Measurements from ENCODE around the gene AHCTF1.
"Not testable (repeated sequence)": the region's sequence is repeated elsewhere in the genome, so short reads cannot be mapped to it uniquely, and the experiment has no call there.

AHCTF1 gene

DNA sequence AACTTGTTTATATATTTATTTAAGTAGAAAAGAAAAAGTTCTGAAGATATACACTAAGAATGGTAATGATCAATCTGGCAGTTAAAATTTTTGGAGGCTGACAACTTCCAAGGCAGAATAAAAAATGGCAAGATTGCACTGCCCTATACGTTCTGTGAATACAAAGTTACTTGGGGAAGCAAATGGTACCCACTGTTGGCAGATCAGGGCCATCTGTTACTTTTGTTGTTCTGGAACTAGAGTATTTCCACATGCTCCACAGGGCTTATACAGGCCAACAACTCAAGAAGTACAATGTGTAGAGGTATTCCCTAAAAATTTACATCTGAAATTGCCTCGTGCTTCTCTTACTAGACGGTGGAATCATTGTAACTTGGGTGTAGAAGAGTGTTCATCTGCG is 53.2 kb downstream of the AHCTF1 start:
- no peaks in the 10 kb centered on the region for H3K9me3 ChIP-seq (ENCODE audit: control insufficient read depth, low read length)
- peaks cover 68% of the 10 kb centered on the region for H3K36me3 ChIP-seq (ENCODE audit: control insufficient read depth, insufficient read depth, low read length)
- no peak overlapping the region for H3K27ac ChIP-seq (ENCODE audit: low read depth, low read length, severe bottlenecking)
- peaks cover 4% of the 10 kb centered on the region for H3K4me1 ChIP-seq (ENCODE audit: control insufficient read depth, insufficient read depth, low read length, poor library complexity, severe bottlenecking)
- no peak overlapping the region for H3K4me3 ChIP-seq (ENCODE audit: extremely low read depth, insufficient read depth, low read length, poor library complexity, severe bottlenecking)
- WGBS, 2 experiments (ENCODE audit: insufficient coverage in 2 of 2): 100% methylated on average over 1 of the region's 4 CpGs

- no peak overlapping the region for H3K4me3 ChIP-seq (ENCODE audit: extremely low read depth, insufficient read depth, low read length, poor library complexity, severe bottlenecking)
- no peaks in the 10 kb centered on the region for H3K9me3 ChIP-seq (ENCODE audit: control insufficient read depth, low read length)
- peaks cover 74% of the 10 kb centered on the region for H3K36me3 ChIP-seq (ENCODE audit: control insufficient read depth, insufficient read depth, low read length)
- H3K4me1 ChIP-seq (ENCODE audit: control insufficient read depth, insufficient read depth, low read length, poor library complexity, severe bottlenecking): peaks cover 4% of the 10 kb centered on the region
- WGBS, 2 experiments (ENCODE audit: insufficient coverage in 2 of 2): 100% methylated on average over 2 to 3 of the region's 3 CpGs
- no peak overlapping the region for H3K27ac ChIP-seq (ENCODE audit: low read depth, low read length, severe bottlenecking)
These were observed 55.3 kb downstream of the AHCTF1 start for GRCh38 chr1:246876431-246876830.

- no peak overlapping the region for H3K4me3 ChIP-seq (ENCODE audit: extremely low read depth, insufficient read depth, low read length, poor library complexity, severe bottlenecking)
- H3K9me3 ChIP-seq (ENCODE audit: control insufficient read depth, low read length): no peaks in the 10 kb centered on the region
- H3K4me1 ChIP-seq (ENCODE audit: control insufficient read depth, insufficient read depth, low read length, poor library complexity, severe bottlenecking): peaks cover 4% of the 10 kb centered on the region
- peaks cover 85% of the 10 kb centered on the region for H3K36me3 ChIP-seq (ENCODE audit: control insufficient read depth, insufficient read depth, low read length)
- 85 to 97% methylated on average over 3 to 4 of the region's 8 CpGs for WGBS, 2 experiments (ENCODE audit: insufficient coverage in 2 of 2)
- H3K27ac ChIP-seq (ENCODE audit: low read depth, low read length, severe bottlenecking): no peak overlapping the region
These were observed 56.4 kb downstream of the AHCTF1 start for GRCh38 chr1:246875041-246876026.

DNA sequence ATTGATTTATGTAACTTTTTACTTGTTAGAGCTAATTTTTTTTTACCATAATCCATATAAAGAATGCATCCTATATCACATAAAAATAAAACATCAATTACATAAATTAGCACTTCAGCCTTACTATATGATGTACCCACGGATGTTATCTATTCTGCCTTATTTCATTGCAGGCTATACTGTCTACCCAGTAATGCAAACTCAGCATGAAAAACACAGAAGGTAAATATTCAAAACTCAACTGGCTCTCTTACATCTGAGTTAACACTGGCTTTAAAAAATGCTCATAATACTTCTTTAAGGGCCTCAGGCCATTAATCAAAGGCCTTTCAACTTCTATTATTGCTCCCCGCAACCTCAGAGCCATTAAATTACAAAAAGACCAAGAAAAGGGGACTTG is 65.8 kb downstream of the AHCTF1 start:
- no peak overlapping the region for H3K4me3 ChIP-seq (ENCODE audit: extremely low read depth, insufficient read depth, low read length, poor library complexity, severe bottlenecking)
- peaks cover 69% of the 10 kb centered on the region for H3K36me3 ChIP-seq (ENCODE audit: control insufficient read depth, insufficient read depth, low read length)
- H3K27ac ChIP-seq (ENCODE audit: low read depth, low read length, severe bottlenecking): no peak overlapping the region
- H3K4me1 ChIP-seq (ENCODE audit: control insufficient read depth, insufficient read depth, low read length, poor library complexity, severe bottlenecking): no peaks in the 10 kb centered on the region
- H3K9me3 ChIP-seq (ENCODE audit: control insufficient read depth, low read length): no peaks in the 10 kb centered on the region
- WGBS, 2 experiments (ENCODE audit: insufficient coverage in 2 of 2): 75 to 80% methylated on average over 1 of the region's 2 CpGs

DNA sequence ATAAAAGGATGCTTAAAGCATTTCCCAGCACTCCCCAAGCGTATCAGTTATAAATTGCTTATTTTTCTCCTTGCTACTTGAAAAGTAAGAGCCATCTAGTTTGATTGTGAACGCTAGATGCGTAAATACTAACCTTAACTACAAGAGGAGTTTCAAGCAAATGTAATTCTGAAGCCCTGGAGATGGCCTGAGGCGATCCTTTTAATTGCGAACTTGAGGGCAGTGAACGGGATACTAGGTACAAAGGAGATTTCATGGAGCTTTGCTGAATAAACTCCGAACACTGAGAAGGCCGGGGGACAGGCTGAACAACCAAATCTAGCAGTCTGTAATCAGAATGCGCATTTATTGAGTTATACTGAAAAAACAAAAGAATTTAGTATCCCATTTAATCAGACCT is 68.0 kb downstream of the AHCTF1 start:
- H3K36me3 ChIP-seq (ENCODE audit: control insufficient read depth, insufficient read depth, low read length): peaks cover 69% of the 10 kb centered on the region
- WGBS, 2 experiments (ENCODE audit: insufficient coverage in 2 of 2): 93% methylated on average over 2 of the region's 9 CpGs; no CpG with 5 or more reads in 1 of the 2 experiments
- not testable (repeated sequence) for H3K27ac ChIP-seq (ENCODE audit: low read depth, low read length, severe bottlenecking); H3K4me3 ChIP-seq (ENCODE audit: extremely low read depth, insufficient read depth, low read length, poor library complexity, severe bottlenecking); H3K4me1 ChIP-seq (ENCODE audit: control insufficient read depth, insufficient read depth, low read length, poor library complexity, severe bottlenecking); H3K9me3 ChIP-seq (ENCODE audit: control insufficient read depth, low read length)

DNA sequence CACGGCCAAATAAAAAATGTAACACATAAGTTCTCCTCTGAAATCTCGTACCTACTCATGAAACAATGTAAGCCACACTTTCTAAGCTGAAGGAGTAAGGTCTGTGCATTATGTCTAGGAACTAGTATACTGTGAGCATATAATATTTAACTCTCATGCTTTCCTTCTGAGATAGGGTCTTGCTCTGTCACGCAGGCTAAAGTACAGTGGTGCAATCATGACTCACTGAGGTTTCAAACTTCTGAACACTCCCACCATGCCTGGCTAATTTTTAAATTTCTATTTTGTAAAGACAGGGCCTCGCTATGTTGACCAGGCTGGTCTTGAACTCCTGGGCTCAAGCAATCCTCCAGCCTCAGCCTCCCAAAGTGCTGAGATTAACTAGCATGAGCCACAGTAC is 71.3 kb downstream of the AHCTF1 start:
- Histone ChIP-seq H3K4me3 (ENCODE audit: extremely low read depth, insufficient read depth, low read length, poor library complexity, severe bottlenecking) (no peak overlapping the region), H3K27ac (ENCODE audit: low read depth, low read length, severe bottlenecking) (no peak overlapping the region), H3K9me3 (ENCODE audit: control insufficient read depth, low read length) (no peaks in the 10 kb centered on the region), H3K4me1 (ENCODE audit: control insufficient read depth, insufficient read depth, low read length, poor library complexity, severe bottlenecking) (no peaks in the 10 kb centered on the region), H3K36me3 (ENCODE audit: control insufficient read depth, insufficient read depth, low read length) (peaks cover 85% of the 10 kb centered on the region)
- WGBS, 2 experiments (ENCODE audit: insufficient coverage in 2 of 2): 86 to 100% methylated on average over 1 to 2 of the region's 4 CpGs

- H3K9me3 ChIP-seq (ENCODE audit: control insufficient read depth, low read length): no peaks in the 10 kb centered on the region
- 100% methylated on average over 1 of the region's 1 CpG for WGBS, 2 experiments (ENCODE audit: insufficient coverage in 2 of 2)
- peaks cover 88% of the 10 kb centered on the region for H3K36me3 ChIP-seq (ENCODE audit: control insufficient read depth, insufficient read depth, low read length)
These were observed 75.4 kb downstream of the AHCTF1 start for GRCh38 chr1:246856371-246856770.

GRCh38 chr1:246850640-246851039 is 81.1 kb downstream of the AHCTF1 start:
- no CpG with 5 or more reads among the region's 5 CpGs for WGBS, 2 experiments (ENCODE audit: insufficient coverage in 2 of 2)
- not testable (repeated sequence) for H3K4me1 ChIP-seq (ENCODE audit: control insufficient read depth, insufficient read depth, low read length, poor library complexity, severe bottlenecking); H3K4me3 ChIP-seq (ENCODE audit: extremely low read depth, insufficient read depth, low read length, poor library complexity, severe bottlenecking); H3K9me3 ChIP-seq (ENCODE audit: control insufficient read depth, low read length); H3K27ac ChIP-seq (ENCODE audit: low read depth, low read length, severe bottlenecking)
- peaks cover 85% of the 10 kb centered on the region for H3K36me3 ChIP-seq (ENCODE audit: control insufficient read depth, insufficient read depth, low read length)

More at GRCh38 chr1:246856371-246856770, 75.4 kb downstream of the AHCTF1 start:
- no peak overlapping the region for H3K27ac ChIP-seq (ENCODE audit: low read depth, low read length, severe bottlenecking)
- no peak overlapping the region for H3K4me3 ChIP-seq (ENCODE audit: extremely low read depth, insufficient read depth, low read length, poor library complexity, severe bottlenecking)
- H3K4me1 ChIP-seq (ENCODE audit: control insufficient read depth, insufficient read depth, low read length, poor library complexity, severe bottlenecking): no peaks in the 10 kb centered on the region

GRCh38 chr1:246843876-246844275 is 87.9 kb downstream of the AHCTF1 start:
- Histone ChIP-seq H3K4me1 (ENCODE audit: control insufficient read depth, insufficient read depth, low read length, poor library complexity, severe bottlenecking) (no peaks in the 10 kb centered on the region), H3K4me3 (ENCODE audit: extremely low read depth, insufficient read depth, low read length, poor library complexity, severe bottlenecking) (no peak overlapping the region), H3K27ac (ENCODE audit: low read depth, low read length, severe bottlenecking) (no peak overlapping the region), H3K36me3 (ENCODE audit: control insufficient read depth, insufficient read depth, low read length) (peaks cover 76% of the 10 kb centered on the region), H3K9me3 (ENCODE audit: control insufficient read depth, low read length) (no peaks in the 10 kb centered on the region)
- 84 to 90% methylated on average over 2 to 4 of the region's 5 CpGs for WGBS, 2 experiments (ENCODE audit: insufficient coverage in 2 of 2)

DNA sequence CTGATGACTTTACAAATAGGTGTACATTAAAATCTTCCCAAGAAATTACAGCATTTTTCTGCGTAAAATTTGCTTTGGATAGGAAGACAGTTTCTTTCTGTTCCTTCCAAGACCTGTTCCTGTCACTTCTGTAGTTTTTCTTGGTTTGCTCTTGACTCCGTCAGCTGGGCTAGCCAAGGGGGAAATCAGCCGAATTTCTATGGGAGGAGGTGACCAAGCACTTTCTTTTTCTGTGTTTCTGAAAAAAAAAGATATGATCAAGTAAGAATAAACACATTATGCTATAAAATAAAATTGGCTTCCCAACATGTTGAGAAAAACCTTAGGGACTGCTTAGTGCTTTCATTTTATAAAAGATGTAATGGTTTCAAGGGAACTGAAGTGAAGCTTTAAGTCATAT is 91.0 kb downstream of the AHCTF1 start:
- WGBS, 2 experiments (ENCODE audit: insufficient coverage in 2 of 2): 100% methylated on average over 1 of the region's 3 CpGs; no CpG with 5 or more reads in 1 of the 2 experiments

GRCh38 chr1:246838118-246838456 is 93.7 kb downstream of the AHCTF1 start:
- no peaks in the 10 kb centered on the region for H3K4me1 ChIP-seq (ENCODE audit: control insufficient read depth, insufficient read depth, low read length, poor library complexity, severe bottlenecking)
- peaks cover 24% of the 10 kb centered on the region for H3K36me3 ChIP-seq (ENCODE audit: control insufficient read depth, insufficient read depth, low read length)
- no peak overlapping the region for H3K4me3 ChIP-seq (ENCODE audit: extremely low read depth, insufficient read depth, low read length, poor library complexity, severe bottlenecking)
- H3K27ac ChIP-seq (ENCODE audit: low read depth, low read length, severe bottlenecking): no peak overlapping the region
- 90% methylated on average over 2 of the region's 2 CpGs; no CpG with 5 or more reads in 1 of the 2 experiments for WGBS, 2 experiments (ENCODE audit: insufficient coverage in 2 of 2)
- no peaks in the 10 kb centered on the region for H3K9me3 ChIP-seq (ENCODE audit: control insufficient read depth, low read length)

More for the DNA sequence above, 91.0 kb downstream of the AHCTF1 start:
- peaks cover 45% of the 10 kb centered on the region for H3K36me3 ChIP-seq (ENCODE audit: control insufficient read depth, insufficient read depth, low read length)
- not testable (repeated sequence) for H3K4me3 ChIP-seq (ENCODE audit: extremely low read depth, insufficient read depth, low read length, poor library complexity, severe bottlenecking); H3K27ac ChIP-seq (ENCODE audit: low read depth, low read length, severe bottlenecking); H3K9me3 ChIP-seq (ENCODE audit: control insufficient read depth, low read length); H3K4me1 ChIP-seq (ENCODE audit: control insufficient read depth, insufficient read depth, low read length, poor library complexity, severe bottlenecking)

Data from mesodermal cell (in vitro differentiated cells).